Measurements from ENCODE around the gene GNA15. TPM values are rescaled to one million over a fixed set of nuclear protein-coding genes. Genes with fewer than 3 reads are reported as not detected.

Gene GNA15
- polyA plus RNA-seq, 3 donors, result 0.78 to 1.00 (median 0.85) TPM

- no peak for DNase-seq (ENCODE audit: low read depth in 3 of 3, low spot score in 2 of 3)
These were observed 30.0 kb upstream of the GNA15 start for GRCh38 chr19:3105641-3106508.

- no peak for DNase-seq (ENCODE audit: low read depth in 3 of 3, low spot score in 2 of 3)
These were observed 29.2 kb upstream of the GNA15 start for GRCh38 chr19:3106509-3107141.

DNA sequence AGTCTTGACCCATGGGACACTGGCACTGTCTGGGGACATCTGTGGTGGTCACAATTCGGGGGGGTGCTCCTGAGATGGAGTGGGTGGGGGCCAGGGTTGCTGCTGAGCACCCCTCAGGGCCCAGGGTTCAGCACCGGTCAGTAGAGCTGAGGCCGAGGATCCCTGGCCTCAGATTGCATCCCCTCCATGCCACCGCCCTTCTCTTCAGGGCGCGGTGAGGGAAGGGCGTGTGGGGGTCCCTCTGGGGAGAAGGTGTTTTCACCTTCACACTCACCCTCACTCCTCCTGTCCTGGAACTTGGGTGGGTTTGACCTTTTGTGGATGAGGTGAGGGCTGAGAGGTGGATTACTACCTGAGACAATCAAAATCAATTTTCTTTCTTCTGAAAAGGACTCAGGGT, 28.2 kb upstream of the GNA15 start:
- DNase-seq (ENCODE audit: low read depth in 3 of 3, low spot score in 2 of 3), result no peak

DNA sequence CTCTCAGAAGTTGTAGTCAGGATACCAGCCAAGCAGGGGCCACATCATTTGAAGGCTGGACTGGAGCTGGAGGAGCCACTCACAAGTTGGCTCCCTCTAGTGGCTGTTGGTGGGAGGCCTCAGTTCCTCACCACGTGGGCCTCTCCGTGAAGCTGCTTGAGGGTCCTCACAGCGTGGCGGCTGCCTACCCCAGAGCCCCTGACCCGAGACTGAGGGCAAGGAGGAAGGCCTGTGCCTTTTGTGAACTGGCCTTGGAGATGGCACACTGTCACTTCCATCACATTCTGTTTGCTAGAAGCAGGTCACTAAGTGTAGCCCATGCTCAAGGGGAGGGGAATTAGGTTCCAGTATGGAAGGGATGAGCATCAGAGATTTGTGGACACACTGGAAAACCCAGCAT, 27.1 kb upstream of the GNA15 start:
- DNase-seq (ENCODE audit: low read depth in 3 of 3, low spot score in 2 of 3), result no peak

- no peak for DNase-seq (ENCODE audit: low read depth in 3 of 3, low spot score in 2 of 3)
These were observed 26.3 kb upstream of the GNA15 start for GRCh38 chr19:3109491-3109890.

- DNase-seq (ENCODE audit: low read depth in 3 of 3, low spot score in 2 of 3), result no peak
These were observed 25.6 kb upstream of the GNA15 start for GRCh38 chr19:3110126-3110825.

- DNase-seq (ENCODE audit: low read depth in 3 of 3, low spot score in 2 of 3), result no peak
These were observed 24.1 kb upstream of the GNA15 start for GRCh38 chr19:3111586-3112247.

GRCh38 chr19:3112375-3113099, 23.3 kb upstream of the GNA15 start:
- DNase-seq (ENCODE audit: low read depth in 3 of 3, low spot score in 2 of 3), result no peak

DNA sequence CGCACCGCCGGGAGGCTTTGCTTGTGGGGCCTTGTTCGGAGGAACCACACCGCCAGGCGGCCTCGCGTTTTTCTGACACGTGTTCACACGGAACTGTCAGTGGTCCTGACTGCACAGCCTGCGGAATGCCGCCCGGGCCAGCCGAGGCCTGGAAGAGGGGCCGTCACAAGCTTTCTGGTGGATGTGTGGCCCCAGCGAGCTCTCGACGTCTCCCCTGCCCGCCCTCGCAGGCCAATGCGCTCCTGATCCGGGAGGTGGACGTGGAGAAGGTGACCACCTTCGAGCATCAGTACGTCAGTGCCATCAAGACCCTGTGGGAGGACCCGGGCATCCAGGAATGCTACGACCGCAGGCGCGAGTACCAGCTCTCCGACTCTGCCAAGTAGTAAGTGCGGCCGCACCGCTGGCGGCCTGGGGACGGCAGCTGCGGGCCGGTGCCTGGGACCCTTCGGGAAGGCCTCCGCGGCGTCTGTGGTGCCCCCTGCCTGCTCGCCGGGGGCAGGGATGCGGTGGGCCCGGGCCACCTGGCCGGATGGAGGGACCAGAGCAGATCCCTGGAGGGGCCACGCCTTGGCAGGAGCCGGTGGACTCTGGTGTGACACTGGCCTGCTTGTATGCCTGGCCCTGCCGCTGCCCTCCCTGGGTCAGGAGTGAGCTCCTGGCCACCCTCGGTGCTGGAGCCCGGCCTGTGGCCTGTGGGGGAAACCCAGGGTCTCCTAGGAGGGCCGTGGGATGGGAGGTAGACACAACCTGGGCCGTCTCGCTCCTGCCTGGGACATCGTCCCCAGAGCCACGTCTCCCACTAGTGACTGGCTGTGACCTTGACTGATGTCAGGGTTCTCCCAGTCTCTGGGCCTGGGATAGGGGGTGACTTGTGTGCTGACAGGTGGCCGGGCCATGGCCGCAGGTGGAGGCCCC, 22.5 kb upstream of the GNA15 start:
- DNase-seq (ENCODE audit: low read depth in 3 of 3, low spot score in 2 of 3), result no peak

- no peak for DNase-seq (ENCODE audit: low read depth in 3 of 3, low spot score in 2 of 3)
These were observed 21.7 kb upstream of the GNA15 start for GRCh38 chr19:3114018-3114726.

DNA sequence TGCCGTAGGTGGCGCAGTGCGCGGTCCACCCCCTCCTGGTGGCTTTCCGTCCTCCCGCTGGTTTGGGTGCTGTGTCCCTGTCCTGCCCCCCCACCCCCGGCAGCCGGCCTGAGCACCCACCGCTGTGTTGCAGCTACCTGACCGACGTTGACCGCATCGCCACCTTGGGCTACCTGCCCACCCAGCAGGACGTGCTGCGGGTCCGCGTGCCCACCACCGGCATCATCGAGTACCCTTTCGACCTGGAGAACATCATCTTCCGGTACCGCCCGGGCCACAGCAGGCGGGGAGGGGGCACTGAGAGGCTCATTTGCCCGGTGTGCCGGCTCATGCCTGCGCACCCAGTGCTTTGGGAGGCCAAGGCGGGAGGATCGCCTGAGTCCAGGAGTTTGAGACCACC, 21.0 kb upstream of the GNA15 start:
- DNase-seq (ENCODE audit: low read depth in 3 of 3, low spot score in 2 of 3), result no peak

- DNase-seq (ENCODE audit: low read depth in 3 of 3, low spot score in 2 of 3), result no peak
These were observed 20.4 kb upstream of the GNA15 start for GRCh38 chr19:3115411-3115810.

- no peak for DNase-seq (ENCODE audit: low read depth in 3 of 3, low spot score in 2 of 3)
These were observed 19.8 kb upstream of the GNA15 start for GRCh38 chr19:3115916-3116602.

DNA sequence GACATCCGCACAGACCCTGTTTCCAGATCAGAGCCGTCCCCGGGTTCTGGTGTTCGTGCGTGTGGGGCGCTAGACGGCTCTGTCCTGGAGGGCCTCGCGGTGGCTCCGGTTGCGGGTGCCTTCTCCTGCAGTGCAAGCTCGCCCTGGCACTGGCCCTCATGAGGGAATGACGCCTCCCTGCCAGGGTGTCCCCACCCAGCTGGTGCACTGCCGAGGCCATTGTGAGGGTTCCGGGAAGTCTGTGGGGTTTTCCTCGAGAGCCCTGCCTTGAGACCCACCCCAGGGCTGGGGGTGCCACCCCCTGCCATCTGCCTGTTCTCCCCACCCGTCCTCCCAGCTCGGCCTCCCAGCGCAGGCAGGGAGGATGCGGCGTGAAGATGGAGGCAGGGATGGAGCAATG, 19.2 kb upstream of the GNA15 start:
- no peak for DNase-seq (ENCODE audit: low read depth in 3 of 3, low spot score in 2 of 3)

GRCh38 chr19:3117716-3118115, 18.1 kb upstream of the GNA15 start:
- DNase-seq (ENCODE audit: low read depth in 3 of 3, low spot score in 2 of 3), result no peak

DNA sequence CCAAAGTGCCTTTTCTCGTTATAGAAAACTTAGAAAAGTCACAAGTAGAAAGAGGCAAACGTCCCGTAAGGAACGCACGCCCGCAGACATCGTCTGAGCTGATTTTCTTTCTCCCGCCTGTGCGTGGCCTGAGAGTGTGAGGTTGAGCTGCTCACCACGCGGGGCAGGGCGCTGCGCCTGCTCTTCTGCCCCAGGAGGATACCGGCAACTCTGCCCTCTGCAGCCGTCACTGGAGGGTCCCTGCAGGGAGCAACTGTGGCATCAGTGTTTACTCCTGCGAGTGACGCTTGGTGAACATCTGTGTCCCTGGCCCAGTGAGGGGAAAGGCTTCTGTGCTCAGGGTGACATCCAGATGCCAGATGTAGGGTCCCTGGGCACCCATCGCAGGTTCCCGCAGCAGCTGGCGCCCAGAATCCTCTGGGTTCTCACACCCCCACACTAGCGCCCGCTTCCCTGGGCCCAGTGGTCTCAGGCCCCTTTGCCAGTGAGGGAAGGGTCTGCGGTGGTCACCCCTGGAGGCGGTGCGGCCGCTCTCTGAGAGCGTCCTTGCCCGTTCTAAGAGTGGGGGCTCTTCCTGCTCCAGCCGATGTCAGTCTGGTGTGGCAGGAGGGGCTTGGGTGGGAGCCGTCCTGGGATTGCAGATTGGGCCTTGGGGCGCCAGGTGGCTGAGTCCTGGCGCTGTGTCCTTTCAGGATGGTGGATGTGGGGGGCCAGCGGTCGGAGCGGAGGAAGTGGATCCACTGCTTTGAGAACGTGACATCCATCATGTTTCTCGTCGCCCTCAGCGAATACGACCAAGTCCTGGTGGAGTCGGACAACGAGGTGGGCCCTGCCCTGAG, 17.4 kb upstream of the GNA15 start:
- DNase-seq (ENCODE audit: low read depth in 3 of 3, low spot score in 2 of 3), result no peak

DNA sequence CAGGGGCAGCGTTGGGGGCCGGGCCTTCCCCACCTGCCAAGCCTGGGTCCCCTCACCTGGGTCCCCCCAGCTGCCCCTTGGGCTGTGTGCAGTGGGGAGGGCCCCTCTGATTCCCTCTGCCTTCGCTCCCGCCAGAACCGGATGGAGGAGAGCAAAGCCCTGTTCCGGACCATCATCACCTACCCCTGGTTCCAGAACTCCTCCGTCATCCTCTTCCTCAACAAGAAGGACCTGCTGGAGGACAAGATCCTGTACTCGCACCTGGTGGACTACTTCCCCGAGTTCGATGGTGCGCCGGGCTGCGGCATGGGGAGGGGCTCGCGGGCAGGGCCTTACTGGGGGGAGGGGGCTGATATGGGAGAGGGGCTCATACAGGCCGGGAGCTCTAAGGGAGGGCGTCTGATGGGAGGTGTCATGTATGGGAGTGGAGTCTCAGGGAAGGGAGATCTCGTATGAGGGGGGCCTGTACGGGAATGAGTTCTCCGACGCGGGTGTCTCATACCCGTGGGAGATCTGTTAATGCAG, 16.7 kb upstream of the GNA15 start:
- DNase-seq (ENCODE audit: low read depth in 3 of 3, low spot score in 2 of 3), result no peak

Measured in right renal cortex interstitium (tissue), 3 donors.